ENCODE measurements around the gene PSPH. TPM values are rescaled to one million over a fixed set of nuclear protein-coding genes. Genes with fewer than 3 reads are reported as not detected.
"Not testable (repeated sequence)": the region's sequence is repeated elsewhere in the genome, so short reads cannot be mapped to it uniquely, and the experiment has no call there.

PSPH gene
- total RNA-seq, 1 donor from 2014 or later, result 12.0 TPM

DNA sequence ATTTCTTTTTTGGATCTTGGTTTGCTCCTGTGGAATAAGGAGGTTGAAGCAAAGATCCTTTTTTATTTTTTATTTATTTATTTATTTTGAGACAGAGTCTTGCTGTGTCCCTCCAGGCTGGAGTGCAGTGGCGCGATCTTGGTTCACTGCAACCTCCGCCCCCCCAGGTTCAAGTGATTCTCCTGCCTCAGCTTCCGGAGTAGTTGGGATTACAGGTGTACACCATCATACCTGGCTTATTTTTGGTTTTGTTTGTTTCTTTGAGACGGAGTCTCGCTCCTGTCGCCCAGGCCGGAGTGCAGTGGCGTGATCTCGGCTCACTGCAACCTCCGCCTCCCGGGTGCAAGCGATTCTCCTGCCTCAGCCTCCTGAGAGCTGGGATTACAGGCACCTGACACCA is 15.1 kb upstream of the PSPH start:
- ATAC-seq (ENCODE audit: poor library complexity); intact Hi-C loops (cut with DNase I): not testable (repeated sequence)

DNA sequence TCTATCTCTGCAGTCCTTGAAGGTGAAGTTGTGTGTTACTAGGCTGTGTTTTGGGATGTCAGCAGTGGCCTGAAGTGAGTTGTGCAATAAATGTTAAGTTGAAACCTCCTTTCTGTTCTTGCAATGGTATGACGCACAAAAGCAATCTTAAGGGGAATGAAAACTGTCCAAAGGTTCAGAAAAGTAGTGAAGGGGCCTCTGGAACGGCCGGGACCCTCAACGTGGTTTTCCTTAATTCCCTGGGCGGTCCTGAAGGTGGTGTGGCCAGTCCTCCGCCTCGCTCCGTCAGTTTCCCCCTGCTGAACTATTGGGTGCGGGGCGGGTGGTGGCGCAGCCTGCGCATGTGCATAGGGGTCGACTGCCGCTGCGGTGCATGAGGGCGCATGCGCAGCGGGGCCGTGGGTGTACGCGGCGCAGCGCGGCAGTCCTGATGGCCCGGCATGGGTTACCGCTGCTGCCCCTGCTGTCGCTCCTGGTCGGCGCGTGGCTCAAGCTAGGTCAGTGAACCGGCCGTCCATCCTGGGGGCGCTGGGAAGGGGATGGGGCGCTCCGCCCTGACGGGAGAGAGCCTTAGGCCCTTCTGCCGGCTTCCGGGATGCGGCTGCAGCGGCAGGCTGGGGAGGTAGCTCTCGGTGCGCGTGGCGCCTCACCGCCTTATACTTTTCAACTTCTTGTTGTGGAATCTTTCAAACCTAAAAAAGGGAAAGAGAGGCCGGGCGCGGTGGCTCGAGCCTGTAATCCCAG is 12.8 kb upstream of the PSPH start, which contains the start of gene SUMF2:
SUMF2 (plus strand) TSS at position 405 of the 744 bp plus-strand sequence; CDS start at position 431, 26 bp downstream.
- ATAC-seq (ENCODE audit: poor library complexity) (peak; percentile 99), DNase-seq (peak; percentile 96)
- intact Hi-C loops (cut with DNase I), result no loop called here

More for the DNA sequence above, 15.1 kb upstream of the PSPH start:
- peak; percentile 20 for DNase-seq

DNA sequence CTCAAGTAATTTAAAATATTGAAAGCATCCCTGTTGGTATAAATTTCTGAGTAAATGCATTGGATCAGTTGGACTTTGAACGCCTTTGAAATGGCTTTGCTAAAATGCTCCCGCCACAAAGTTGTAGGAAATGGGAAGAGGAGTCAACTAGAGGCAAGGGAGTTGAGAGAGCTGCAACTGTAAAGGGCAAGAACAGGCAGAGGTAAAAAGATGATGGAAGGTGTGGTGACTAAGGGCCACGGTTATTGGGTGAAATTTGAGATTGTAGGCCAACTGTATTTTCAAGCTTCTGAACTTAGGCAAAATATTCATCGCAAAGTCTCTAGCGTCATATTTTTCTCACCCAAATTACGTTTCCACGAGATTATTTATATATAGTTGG is 12.2 kb upstream of the PSPH start:
- intact Hi-C loops (cut with DNase I), result no loop called here
- DNase-seq, result no peak
- no peak for ATAC-seq (ENCODE audit: poor library complexity)

DNA sequence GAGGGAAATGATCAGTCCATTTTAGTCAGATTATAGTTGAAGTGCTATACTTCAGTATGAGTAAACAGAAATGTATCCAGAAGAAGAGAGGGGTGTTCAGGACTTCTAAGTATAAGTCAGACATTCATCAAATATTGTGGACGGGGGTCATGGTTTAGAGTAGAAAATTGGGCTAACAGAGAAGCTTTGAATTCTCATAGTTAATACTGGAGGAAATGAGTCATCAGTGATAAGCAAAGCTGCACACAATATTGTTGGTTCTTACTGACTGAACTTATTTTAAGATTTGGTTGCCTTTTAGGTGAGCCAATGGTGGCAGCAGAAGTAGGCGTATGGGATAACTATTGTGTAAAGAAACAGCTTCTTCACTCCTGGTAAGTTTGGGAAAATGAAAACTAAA is 11.1 kb upstream of the PSPH start:
- ATAC-seq (ENCODE audit: poor library complexity) (no peak), DNase-seq (no peak)
- intact Hi-C loops (cut with DNase I), result no loop called here

DNA sequence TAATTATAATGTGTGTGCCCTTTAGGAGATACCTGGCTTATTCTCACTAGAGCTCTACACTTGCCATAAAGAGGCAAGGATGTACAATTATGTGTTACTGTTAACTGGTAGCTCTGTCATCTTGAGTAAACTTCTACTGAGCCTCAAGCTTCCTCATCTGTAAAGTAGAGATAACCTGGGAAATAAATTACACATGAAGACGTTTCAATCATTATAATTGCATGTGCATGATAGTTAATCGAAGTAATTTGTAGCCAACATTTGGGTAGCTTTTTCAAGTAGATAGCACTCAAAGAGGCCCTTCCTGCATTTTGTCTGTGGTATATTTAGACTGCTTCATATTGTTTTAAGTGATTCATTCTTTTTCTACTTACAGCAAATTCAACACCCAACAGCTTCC is 2.7 kb upstream of the PSPH start:
- no peak for ATAC-seq (ENCODE audit: poor library complexity)
- DNase-seq, result no peak
- intact Hi-C loops (cut with DNase I), result no loop called here

DNA sequence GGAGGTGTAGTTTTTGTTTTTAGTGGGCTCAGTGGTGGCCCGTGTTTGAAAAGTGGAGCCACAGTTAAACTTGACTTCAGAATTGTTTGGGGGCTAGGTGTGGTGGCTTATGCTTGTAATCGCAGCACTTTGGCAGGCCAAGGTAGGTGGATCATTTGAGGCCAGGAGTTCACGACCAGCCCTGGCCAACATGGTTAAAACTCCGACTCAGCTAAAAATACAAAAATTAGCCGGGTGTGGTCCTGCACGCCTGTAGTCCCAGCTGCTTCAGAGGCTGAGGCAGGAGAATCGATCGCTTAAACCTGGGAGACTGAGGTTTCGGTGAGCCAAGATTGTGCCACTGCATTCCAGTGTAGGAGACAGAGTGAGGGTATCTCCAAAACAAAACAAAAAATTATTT is 2.1 kb upstream of the PSPH start:
- intact Hi-C loops (cut with DNase I), result no loop called here
- DNase-seq (no peak), ATAC-seq (ENCODE audit: poor library complexity) (no peak)

DNA sequence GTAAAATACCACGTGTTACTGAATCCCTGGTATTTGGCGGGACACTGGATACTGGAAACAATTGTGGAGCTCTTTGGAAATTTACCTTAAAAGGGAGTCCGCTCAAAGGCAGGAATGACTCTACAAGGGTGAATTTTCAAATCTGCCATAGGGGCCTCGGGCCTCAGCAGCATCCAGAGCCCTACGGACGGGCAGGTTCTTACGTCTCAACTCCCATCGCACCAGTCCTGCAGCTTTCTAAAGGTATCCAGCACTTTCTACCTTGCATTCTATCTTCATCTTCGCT is 248 bp downstream of the PSPH start:
- intact Hi-C loops (cut with DNase I), result no loop called here
- DNase-seq (no peak), ATAC-seq (ENCODE audit: poor library complexity) (no peak)

DNA sequence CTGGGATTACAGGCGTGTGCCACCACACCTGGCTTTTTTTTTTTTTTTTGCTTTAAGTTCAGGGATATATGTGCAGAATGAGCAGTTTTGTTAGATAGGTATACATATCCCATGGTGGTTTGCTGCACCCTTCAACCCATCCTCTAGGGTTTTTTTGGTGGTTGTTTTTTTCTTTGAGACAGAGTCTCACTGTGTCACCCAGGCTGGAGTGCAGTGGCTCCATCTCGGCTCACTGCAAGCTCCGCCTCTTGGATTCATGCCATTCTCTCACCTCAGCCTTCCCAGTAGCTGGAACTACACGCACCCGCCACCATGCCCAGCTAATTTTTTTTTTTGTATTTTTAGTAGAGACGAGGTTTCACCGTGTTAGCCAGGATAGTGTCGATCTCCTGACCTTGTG is 2.5 kb downstream of the PSPH start:
- intact Hi-C loops (cut with DNase I); DNase-seq; ATAC-seq (ENCODE audit: poor library complexity): not testable (repeated sequence)

DNA sequence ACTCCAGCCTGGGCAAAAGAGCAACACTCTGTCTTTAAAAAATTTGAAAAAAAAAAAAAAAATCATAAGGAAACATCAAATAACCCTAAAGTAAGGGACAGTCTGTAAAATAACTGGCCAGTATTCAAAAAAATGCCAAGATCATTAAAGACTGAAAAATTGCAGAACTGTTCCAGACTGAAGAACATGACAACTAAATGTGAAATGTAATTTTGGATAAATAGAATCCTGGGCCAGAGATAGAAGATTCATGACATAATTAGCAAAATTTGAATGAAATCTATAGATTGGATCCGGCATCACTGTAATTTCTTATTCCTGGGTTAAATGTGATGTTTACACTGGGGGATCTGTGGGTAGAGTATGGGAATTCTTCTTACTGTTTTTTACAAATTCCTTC is 3.0 kb downstream of the PSPH start:
- intact Hi-C loops (cut with DNase I), result no loop called here
- ATAC-seq (ENCODE audit: poor library complexity), result no peak
- DNase-seq, result no peak

DNA sequence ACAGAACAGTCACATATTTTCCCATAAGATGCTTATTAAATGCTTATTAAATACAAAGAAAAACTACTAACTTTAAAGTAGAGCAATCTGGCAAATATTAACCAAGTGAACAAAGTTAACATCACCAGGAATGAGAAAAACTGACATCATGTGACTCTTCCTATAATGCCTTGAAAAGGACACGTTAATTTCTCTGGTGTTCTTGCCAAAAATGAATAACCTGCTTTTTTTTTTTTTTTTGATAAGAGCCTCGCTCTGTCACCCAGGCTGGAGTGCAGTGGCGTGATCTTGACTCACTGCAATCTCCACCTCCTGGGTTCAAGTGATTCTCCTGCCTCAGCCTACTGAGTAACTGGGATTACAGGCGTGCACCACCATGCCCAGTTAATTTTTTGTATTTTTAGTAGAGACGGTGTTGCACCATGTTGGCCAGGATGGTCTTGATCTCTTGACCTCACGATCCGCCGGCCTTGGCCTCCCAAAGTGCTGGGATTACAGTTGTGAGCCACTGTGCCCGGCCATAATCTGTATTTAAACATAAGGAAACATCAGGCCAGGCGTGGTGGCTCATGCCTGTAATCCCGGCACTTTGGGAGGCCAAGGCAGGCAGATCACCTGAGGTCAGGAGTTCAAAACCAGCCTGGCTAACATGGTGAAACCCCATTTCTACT is 3.7 kb downstream of the PSPH start:
- intact Hi-C loops (cut with DNase I); DNase-seq; ATAC-seq (ENCODE audit: poor library complexity): not testable (repeated sequence)

DNA sequence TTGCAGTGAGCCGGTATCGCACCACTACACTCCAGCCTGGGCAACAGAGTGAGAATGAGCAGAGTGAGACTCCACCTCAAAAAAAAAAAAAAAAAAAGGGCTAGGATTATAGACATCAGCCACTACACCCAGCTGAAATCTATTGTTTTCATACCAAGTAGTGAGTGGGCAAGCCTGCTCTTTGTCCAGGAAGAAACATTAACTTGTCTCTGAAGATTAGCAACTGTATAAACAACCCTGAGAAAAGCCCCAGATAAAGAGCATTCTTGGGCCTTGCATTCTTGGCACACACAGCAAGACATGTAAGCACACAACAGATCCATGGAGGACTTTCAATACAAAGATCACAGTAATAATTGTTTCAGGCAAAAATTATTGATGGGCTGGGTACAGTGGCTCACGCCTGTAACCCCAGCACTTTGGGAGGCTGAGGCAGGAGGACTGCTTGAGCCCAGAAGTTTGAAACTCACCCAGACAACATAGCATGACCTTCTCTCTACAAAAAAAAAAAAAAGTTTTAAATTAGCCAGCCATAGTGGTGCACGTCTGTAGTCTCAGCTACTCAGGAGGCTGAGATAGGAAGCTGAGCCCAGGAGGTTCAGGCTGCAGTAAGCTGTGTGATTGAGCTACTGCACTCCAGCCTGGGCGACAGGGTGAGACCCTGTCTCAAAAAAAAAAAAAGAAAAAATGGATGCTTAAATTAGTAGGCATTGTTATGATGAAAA is 4.4 kb downstream of the PSPH start:
- DNase-seq (no peak), ATAC-seq (ENCODE audit: poor library complexity) (no peak)
- intact Hi-C loops (cut with DNase I), result no loop called here

DNA sequence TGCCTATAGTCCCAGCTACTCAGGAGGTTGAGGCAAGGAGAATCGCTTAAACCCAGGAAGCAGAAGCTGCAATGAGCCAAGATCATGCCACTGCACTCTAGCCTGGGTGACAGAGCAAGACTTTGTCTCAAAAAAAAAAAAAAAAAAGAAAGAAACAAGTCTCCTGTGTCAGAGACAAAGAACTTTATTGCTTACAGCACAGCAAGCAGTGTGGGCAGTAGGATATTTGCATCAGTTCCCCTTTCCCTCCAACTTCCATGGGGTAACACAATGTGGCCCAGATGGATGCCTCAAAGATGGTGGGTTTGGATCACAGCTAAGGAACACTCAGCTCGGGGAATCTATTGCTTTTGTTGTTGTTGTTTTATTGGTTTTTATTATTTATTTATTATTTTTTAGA is 5.5 kb downstream of the PSPH start:
- intact Hi-C loops (cut with DNase I); ATAC-seq (ENCODE audit: poor library complexity); DNase-seq: not testable (repeated sequence)

DNA sequence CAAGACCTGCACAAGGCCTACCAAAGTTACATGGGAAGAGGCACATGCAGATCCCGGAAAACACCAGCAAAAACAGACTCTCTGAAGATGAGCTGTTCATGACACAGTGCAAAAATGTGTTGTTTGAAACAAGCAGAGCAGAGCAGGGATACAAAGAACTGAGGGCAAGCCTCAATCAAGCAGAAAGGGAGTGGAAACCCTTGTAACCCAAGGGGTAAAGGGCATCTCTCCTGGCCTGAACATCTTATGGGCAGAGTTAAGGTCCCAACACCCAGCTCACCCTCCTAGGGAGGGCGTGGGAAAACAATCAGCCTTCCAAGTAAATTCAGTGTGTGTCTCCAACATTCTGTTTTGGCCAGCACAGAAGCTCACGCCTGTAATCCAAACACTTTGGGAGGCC is 10.5 kb downstream of the PSPH start:
- ATAC-seq (ENCODE audit: poor library complexity), result no peak
- intact Hi-C loops (cut with DNase I), result no loop called here
- no peak for DNase-seq

DNA sequence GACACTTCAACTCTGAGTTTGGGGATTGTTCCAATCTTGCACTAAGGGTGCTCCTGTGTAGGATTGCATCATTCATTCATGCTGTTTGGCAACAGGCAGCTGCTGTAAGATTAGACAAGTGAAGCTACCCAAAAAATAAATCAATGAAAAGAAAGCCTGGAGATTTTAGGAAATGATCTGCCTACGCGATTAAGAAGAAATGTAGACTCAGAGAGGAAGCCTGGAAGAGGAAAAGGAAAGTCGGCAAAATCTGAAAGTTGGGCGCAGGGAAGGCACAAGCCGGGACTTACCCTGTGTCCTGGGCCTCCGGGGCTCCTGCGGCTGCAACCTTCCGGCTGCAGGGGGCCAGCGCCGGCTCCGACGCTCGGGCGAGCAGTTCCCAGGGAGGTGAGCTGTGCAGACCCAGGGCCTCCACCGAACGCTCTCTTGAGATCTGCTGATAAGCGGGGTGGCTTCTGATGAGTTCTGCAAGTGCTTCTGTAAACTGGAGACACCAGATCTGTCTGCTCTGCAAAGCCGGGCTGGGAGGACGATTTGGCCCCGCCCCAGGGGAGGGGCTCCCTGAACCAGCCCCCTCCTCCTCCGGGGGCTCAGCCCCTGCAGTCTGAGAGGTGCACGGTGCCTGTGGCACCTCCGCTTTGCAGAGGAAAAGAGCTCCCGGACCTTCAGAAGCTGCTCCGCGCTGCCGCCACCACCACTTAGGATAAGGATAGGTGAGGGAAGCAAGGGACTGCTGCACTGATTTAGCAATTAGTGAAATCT is 17.4 kb downstream of the PSPH start:
- ATAC-seq (ENCODE audit: poor library complexity), result peak; percentile 89
- intact Hi-C loops (cut with DNase I), result no loop called here
- DNase-seq, result peak; percentile 68

DNA sequence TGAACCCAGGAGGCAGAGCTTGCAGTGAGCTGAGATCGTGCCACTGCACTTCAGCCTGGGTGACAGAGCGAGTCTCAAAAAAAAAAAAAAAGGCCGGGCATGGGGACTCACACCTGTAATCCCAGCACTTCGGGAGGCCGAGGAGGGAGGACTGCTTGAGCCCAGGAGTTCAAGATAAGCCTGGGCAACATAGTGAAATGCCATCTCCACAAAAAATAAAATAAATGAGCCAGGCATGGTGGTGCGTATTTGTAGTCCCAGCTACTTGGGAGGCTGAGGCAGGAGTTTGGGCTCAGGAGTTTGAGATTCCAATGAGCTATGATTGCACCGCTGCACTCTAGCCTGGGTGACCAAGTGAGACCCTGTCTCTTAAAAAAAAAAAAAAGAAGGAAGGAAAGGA is 18.7 kb downstream of the PSPH start:
- ATAC-seq (ENCODE audit: poor library complexity); DNase-seq; intact Hi-C loops (cut with DNase I): not testable (repeated sequence)

DNA sequence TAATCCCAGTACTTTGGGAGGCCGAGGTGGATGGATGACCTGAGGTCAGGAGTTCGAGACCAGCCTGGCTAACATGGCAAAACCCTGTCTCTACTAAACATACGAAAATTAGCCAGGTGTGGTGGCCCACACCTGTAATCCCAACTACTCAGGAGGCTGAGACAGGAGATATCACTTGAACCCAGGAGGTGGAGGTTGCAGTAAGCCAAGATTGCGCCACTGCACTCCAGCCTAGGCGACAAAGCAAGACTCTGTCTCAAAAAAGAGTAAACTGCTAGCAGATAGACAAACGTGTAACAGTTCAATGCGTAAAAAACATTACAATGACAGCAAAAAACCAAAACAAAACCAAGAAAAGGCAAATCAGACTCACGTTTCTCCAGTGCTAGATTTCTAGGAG is 19.7 kb downstream of the PSPH start:
- intact Hi-C loops (cut with DNase I); DNase-seq; ATAC-seq (ENCODE audit: poor library complexity): not testable (repeated sequence)

DNA sequence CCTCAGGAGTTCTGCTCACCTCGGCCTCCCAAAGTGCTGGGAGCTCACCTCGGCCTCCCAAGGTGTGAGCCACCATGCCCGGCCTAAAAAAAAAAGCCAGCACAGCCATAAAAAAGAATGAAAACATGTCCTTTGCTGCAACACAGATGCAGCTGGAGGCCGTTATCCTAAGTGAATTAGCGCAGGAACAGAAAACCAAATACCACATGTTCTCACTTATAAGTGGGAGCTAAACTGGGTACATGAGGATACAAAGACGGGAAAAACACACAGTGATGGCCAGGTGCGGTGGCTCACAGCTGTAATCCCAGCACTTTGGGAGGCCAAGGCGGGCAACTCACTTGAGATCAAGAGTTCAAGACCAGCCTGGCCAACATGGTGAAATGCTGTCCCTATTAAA is 20.9 kb downstream of the PSPH start:
- ATAC-seq (ENCODE audit: poor library complexity) (no peak), DNase-seq (no peak)
- intact Hi-C loops (cut with DNase I), result no loop called here

DNA sequence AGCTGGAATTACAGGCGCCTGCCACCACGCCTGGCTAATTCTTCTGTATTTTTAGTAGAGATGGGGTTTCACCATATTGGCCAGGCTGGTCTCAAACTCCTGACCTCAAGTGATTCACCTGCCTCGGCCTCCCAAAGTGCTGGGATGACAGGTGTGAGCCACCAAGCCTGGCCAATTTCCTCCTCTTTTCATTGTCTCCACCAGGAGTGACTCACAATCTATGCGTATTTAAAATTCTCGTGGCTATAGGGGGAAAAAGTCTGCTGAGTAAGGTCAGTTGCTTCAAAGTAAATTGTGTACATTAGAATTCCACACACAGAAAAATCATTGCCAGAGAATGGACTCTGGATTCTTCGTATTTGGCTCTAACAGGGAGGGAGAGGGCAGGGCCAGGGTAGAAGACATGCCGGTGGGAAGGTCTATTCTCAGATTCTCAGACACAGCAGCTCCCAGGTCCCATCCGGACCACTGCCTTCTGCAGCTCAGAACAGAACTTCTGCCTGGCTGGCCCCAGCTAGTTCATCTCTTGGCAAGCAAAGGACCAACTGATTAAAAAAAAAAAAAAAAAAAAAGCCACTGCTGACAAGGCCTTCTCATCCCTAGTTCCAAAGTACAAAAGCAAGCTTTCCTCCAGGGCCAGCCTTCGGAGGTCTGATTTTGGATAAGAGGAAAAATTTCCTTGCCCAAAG is 22.2 kb downstream of the PSPH start:
- DNase-seq, result no peak
- no peak for ATAC-seq (ENCODE audit: poor library complexity)
- intact Hi-C loops (cut with DNase I), result no loop called here

DNA sequence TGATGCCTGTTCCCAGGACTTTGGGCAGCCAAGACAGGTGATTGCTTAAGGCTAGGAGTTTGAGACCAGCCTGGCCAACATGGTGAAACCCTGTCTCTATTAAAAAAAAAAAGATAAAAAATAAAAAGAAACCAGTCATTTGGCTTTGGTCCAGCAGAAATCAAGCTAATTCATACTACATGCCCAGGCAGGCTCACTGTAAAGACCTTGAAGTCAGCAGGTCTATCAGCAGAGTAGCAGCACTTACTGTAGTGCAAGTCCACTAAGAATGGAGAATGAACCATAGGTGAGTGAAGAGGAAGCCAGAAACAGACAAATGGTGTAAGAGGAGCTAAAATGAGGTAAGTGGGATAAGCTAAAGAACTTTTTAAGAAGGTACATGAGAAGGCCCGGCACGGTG is 24.7 kb downstream of the PSPH start:
- intact Hi-C loops (cut with DNase I), result no loop called here
- ATAC-seq (ENCODE audit: poor library complexity), result no peak

More for the DNA sequence above, 24.7 kb downstream of the PSPH start:
- DNase-seq, result no peak

Data from Right ventricle myocardium superior (tissue), 1 donor.